ENCODE results near the gene SH3PXD2B.
A peak's percentile ranks its signal among the peaks of the same experiment; 100 is the strongest.
"Not testable (repeated sequence)": the region's sequence is repeated elsewhere in the genome, so short reads cannot be mapped to it uniquely, and the experiment has no call there.

SH3PXD2B gene

DNA sequence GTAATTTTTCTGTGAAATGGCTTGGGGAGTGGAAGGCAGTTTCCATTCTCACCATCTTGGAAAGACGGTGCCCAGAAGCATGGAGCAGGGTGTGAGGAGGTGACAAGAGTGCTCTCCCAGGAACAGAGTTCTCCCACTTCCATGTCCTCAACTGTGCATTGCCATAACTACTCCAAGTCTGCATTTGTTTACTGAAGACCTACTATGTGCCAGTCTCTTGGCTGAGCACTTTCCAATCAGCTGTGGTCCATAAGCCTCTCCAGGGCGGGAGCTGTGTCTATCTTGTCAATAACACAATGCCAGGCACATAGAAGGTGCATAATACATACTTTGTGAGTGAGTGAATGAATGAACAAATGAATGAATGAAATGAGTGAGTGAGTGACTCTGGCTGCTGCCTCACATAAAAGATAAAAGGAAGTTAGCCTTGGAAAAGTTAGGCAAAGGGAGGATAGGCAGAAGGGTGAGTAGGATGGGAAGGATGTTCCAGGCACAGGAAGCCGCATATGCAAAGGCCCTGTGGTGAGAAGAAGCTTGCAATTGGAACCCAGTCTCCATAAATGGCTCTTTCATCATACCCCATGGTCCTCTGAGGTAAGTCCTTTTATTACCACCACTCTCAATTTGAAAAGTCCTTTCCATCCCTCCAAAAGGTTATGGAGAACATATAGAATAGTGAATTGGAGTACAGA is 31.3 kb upstream of the SH3PXD2B start:
- no peak for DNase-seq

DNA sequence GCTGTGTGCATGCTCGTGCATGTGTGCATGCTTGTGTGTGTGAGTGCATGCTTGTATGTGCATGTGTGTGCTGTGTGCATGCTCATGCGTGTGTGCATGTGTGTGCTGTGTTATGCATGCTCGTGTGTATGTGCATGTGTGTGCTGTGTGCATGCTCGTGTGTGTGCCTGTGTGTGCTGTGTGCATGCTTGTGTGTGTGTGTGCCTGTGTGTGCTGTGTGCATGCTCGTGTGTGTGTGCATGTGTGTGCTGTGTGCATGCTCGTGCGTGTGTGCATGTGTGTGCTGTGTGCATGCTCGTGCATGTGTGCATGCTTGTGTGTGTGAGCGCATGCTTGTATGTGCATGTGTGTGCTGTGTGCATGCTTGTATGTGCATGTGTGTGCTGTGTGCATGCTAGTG is 30.3 kb upstream of the SH3PXD2B start:
- DNase-seq = no peak

GRCh38 chr5:172482156-172483020 is 28.1 kb upstream of the SH3PXD2B start:
- DNase-seq = no peak

GRCh38 chr5:172481011-172481800 is 26.9 kb upstream of the SH3PXD2B start:
- DNase-seq = no peak

DNA sequence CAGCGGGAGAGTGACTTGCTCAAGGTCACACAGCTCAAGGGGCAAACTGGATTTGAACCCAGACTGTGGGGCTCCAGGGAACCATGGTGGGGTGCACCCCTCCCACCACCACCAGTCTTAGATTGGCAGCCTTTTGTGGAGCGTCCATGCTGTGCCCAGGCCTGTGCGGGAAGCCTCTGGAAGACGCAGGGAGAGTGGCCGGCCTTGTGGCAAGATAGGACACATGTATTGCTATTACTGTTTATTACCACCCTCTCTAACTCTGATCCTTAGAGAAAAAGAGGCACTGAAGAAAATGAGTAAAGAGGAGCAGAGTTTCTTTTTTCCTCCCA is 25.4 kb upstream of the SH3PXD2B start:
- no peak for DNase-seq

DNA sequence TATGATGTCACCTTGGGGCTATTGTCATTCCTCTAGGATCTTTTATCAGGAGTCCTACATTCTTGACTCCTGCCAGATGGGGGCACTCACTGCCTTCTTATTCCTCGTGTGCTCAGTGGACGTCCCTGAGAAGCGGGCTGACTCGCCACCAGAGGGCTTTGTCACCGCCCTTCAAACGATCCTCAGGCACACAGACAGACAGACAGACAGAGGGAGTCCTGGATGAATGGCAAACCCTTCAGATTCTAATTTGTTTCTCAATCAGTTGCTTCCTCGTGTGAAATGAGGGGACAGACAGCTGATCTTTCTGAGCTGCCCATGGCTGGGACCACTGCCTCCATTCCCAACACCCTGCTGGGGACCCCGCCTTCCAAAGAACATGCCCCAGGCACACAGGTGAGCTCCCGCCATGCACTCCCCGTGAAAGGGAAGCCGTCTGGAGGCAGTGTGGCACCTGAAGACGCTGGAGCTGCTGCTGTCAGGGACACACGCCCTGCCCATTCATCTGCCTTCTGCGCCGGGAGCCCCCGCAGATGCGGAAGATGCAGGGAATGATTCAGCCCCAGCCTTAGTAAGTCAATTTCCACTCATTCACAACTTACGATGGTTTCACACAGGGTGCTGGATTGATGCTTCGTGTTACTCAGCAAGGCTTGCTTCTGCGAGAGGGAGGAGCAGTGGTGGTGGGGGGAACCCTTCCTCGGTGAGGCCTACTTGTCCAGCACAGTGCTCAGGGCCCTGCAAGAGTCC is 24.9 kb upstream of the SH3PXD2B start:
- DNase-seq = peak; percentile 58

- not testable (repeated sequence) for DNase-seq
Observed at GRCh38 chr5:172478695-172479033, 24.3 kb upstream of the SH3PXD2B start.

DNA sequence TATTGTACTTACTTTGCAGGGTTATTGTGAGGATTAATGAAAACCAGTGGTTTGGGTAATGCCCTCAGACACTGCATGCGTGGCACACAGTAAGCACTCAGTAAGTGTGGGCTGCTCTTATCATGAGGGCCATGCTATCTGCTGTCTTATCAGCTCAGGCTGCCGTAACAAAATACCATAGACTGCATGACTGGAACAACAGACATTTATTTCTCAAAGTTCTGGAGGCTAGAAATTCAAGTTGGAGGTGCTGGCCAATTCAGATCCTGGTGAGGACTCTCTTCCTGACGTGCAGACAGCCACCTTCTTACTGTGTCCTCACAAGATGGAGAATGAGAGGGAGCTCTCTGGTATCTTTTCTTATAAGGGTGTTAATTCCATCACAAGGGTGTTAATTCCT is 23.9 kb upstream of the SH3PXD2B start:
- no peak for DNase-seq

GRCh38 chr5:172477466-172477865 is 23.1 kb upstream of the SH3PXD2B start:
- DNase-seq = no peak

- no peak for DNase-seq
Observed at GRCh38 chr5:172474293-172474692, 20.0 kb upstream of the SH3PXD2B start.

DNA sequence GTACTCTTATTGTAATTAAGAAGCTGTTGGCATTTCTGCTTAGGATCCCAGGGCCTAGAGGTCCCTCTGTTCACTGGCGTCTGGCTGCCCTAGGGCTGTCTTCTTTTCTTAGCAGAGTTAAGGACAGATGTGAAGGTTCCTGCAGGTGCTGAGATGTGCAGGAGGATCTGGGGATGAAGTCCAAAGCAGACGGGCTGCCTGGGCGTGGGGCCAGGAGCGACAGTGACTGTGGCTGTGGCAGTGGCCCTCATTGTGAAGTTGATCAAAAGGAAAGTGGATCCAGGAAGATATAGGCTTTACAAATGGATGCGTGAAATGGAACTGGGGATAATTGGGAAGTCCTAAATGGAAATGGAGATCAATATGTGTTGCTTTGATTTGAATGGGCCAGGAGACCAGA is 19.1 kb upstream of the SH3PXD2B start:
- DNase-seq = no peak

DNA sequence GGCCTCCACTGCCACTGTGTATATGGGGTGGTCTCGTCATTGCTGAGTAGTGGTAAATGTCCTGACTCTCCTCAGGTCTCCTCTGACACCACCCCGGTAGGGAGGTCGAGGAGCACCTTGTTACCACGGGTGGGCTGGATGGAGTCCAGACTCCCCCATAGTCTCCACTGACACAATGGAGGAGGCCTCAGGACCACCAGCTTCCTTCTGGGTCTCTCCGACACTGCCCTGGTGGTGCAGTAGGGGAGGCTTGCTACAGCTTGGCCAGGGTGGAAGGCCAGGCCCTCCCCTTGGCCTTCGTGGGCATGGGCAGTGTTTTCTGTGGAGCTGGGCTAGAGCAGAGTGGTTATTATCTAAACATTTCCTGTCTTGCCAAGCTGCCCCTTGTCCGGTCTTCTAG is 15.4 kb upstream of the SH3PXD2B start:
- no peak for DNase-seq

GRCh38 chr5:172466062-172466461 is 11.7 kb upstream of the SH3PXD2B start:
- no peak for DNase-seq

GRCh38 chr5:172463031-172463430 is 8.7 kb upstream of the SH3PXD2B start:
- no peak for DNase-seq

- DNase-seq = no peak
Observed at GRCh38 chr5:172459783-172460165, 5.4 kb upstream of the SH3PXD2B start.

GRCh38 chr5:172458976-172459782 is 4.9 kb upstream of the SH3PXD2B start:
- no peak for DNase-seq

DNA sequence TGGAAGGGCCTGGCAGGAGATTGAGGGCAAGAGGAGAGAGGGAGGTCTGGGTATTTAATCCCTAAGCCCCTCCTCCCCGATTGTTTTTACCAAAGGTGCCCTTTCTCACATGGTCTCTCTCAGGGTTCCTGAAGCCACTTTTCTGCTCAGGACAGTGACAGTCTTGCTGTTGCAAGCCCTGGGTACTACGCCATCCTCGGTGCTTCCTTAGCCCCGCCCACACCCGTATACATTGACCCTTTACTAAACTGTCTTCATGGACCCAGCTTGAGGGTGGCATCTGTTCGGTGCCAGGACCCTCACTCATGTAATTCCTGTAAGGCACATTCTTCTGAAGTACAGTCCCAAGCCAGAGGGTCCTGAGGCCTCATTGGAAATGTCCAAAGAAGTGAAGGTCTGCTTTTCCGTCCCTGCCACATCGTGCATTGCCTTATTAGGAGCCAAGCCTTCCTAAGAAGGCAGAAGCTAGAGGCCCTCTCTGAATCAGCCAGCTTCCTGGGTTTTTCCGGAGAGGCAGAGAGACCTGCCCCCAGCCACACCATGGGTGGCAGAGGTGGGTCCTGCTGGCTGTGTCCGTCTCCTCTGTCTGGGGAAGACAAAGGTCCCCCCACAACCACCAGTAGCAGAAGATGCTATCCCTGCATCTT is 1.9 kb upstream of the SH3PXD2B start:
- DNase-seq = no peak

GRCh38 chr5:172455511-172456061 is 1.3 kb upstream of the SH3PXD2B start:
- no peak for DNase-seq

- DNase-seq = no peak
Observed at GRCh38 chr5:172455087-172455381, 709 bp upstream of the SH3PXD2B start.

DNA sequence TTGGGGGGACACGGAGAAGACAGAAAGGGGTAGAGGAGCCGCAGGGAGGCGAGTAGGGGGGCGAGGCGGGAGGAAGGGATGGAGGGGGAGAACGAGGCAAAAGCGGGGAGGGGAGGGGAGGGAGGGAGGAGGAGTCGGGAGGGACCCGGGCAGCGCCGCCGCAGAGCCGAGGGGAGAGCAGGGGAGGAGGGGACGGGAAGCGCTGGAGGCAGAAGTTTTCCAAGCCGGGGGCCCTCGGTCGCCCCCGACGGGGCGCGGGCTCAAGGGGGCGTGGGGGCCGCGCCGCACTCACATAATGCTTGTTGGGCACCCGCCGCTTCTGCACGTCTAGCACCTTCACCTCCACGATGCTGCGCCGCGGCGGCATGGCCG is 353 bp downstream of the SH3PXD2B start:
- no peak for DNase-seq

- DNase-seq = no peak
Observed at GRCh38 chr5:172453206-172453985, 929 bp downstream of the SH3PXD2B start.

Measured in NCI-H526 treated with DMSO at 0.1 percent for 48 hours (cell line).